ENCODE measurements around the gene CTNND1.

Gene CTNND1

GRCh38 chr11:57764021-57764420, 2.4 kb downstream of the CTNND1 start:
- no peak for DNase-seq (ENCODE audit: low read depth)

DNA sequence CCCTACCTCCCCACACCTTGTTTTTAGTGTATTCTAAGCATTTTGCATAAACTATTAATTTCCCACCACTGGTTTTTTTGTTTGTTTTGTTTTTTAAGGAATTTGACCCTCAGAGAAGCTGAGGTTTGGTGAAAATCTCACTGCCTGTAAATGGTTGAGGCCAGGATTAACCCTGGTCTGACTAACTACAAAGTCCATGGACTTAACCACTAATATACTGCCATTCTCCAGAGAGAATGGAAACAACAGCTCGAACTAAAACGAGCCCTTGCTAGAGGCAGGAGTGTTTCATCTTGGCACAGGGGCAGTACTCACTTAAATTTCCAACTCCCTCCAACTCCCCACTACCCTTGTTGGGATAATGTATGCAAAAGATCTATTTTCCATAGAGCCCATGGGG, 3.0 kb downstream of the CTNND1 start:
- no peak for DNase-seq (ENCODE audit: low read depth)

DNA sequence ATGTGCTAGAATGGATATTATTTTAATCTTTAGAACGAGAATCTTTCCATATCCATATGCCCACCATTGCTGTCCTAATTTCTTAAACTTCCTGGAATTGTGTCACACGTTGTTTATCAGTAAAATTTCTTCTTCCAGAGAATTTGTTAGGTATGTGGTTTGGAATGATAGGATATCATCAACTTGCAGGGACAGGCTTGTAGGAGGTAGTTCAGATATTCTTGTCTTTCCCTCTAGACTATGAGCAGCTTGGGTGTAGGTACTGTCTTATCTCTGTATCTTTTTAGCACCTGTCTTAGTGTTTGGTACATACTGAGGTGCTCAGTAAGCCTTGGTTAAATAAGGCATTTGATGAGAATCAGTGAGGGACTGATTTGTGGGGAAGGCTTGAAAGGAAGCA, 3.4 kb downstream of the CTNND1 start:
- no peak for DNase-seq (ENCODE audit: low read depth)

DNA sequence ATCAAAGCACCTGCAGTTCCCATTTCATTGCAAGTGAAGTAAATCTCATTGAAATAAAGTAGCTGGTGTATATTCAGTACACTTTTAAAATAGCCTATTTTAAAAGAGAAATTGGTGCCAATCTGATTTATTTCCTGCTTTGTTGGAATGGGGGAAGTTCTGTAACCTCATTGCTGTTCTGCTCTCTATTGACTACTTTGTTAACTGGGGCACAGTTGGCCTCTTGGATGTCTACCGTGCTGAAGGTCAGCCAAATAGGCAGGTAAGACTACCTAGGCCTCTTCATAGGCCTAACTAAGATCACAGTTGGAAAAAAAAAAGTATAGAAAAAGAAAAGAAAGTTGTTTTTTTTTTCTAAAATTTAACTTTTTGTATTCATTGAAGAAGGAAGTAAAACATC, 9.2 kb downstream of the CTNND1 start:
- no peak for DNase-seq (ENCODE audit: low read depth)

GRCh38 chr11:57771365-57771764, 9.8 kb downstream of the CTNND1 start:
- no peak for DNase-seq (ENCODE audit: low read depth)

DNA sequence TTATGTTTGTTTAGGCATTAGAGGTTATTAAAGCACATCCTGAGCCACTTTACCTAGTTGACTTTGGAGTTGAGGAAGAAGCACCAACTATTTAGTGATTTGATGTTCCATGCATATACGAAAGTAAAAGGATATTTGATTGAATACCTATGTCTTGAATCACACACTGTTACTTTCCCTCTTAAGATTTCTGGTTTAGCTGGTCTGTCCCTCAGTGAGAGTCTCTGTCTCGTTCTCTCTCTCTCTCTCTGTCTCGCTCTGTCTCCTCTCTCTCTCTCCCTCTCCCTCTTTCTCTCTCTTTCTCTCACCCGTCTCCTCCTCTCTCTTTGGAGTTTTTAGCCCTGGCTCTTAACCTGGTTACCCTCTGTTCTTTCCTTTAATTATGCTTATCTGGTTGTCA, 11.0 kb downstream of the CTNND1 start:
- no peak for DNase-seq (ENCODE audit: low read depth)

- DNase-seq (ENCODE audit: low read depth): no peak
Observed at GRCh38 chr11:57773026-57773598, 11.5 kb downstream of the CTNND1 start.

DNA sequence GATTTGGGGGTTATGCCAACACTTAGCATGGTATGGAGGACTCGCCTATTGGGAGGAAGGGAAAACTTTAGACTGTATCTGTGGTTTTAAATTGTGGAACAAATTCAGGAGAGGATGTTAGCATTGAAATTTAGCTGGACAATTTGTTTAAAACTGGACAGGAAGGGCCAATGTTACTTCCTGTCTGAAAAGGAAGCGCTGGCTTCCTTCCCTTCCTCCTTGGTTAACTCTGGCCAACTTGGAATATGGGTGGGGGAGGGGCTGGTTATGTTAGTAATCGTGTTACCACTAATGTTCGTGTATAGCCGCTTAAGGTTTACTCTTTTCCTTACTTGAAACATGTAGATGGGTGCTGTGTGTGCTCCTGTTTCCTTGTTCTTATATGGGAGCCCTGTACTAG, 13.9 kb downstream of the CTNND1 start:
- DNase-seq (ENCODE audit: low read depth): no peak

DNA sequence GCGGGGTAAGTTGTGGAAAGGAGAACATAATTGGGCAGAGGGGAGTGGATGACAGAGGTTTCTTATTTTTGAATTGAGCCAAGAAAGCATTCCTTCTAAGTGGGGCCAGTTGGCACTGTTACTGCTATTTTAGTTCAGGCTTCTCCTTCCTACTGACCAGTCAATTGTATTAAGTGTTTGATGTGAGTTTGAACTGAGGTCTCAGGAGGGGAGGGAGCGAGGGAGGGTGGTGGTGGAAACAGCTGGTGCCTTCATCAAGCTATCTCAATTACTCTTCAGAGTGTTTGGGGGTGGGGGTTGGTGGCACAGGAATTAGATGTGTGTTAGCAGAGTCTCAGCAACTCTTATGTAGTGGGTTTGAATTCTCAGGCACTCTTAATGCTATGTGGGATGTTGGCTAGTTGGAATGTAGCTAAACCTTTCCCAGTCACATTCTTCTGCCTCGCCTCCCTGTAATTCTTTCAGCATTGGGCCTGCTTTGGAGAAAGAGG, 14.5 kb downstream of the CTNND1 start:
- no peak for DNase-seq (ENCODE audit: low read depth)

DNA sequence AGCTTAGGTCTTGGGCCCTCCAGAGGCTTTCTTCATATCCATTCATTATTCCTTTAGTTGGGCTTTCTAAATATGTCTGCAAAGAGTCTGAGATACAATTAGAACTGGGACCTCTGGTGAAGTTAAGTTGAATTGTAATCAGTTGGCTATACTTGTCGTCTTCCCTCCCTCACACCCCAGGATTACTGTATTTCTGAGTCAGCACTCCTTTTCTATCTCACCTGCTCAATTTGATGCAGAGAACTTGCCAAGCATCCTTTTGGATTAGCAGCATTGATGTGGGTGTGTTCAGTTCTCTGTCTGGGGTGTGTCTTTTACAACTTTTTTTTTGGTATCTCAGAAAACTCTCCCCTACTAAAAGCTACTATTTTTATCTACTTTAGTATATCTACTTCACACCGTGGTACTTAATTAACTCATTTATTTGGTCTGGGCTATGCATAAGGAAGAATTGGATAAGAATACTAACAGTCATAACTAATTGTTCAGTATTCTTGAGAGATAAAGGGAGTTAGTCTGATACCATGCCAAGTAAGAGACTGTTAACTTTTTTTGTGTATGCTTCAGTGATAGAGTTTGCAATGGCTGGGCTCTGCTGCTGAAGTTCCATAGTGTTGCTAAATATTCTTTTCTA, 15.1 kb downstream of the CTNND1 start:
- no peak for DNase-seq (ENCODE audit: low read depth)

DNA sequence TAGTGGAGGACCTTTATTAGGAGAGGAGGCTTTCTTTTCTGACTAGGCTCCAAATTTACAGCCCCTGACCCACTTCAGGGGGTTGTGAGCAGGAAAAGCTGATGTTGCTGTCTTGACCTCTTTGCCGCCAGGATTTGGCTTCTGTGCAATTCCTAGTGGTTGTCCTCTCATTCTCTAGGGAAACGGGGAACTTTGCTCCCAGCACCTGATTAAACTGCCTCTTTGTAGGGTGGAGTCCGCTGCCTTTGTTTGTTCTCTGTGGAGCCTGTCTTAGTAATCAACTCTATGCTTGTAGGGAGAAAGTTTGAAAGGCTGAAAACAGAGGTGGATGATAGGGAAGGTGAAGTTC, 16.3 kb downstream of the CTNND1 start:
- no peak for DNase-seq (ENCODE audit: low read depth)

DNA sequence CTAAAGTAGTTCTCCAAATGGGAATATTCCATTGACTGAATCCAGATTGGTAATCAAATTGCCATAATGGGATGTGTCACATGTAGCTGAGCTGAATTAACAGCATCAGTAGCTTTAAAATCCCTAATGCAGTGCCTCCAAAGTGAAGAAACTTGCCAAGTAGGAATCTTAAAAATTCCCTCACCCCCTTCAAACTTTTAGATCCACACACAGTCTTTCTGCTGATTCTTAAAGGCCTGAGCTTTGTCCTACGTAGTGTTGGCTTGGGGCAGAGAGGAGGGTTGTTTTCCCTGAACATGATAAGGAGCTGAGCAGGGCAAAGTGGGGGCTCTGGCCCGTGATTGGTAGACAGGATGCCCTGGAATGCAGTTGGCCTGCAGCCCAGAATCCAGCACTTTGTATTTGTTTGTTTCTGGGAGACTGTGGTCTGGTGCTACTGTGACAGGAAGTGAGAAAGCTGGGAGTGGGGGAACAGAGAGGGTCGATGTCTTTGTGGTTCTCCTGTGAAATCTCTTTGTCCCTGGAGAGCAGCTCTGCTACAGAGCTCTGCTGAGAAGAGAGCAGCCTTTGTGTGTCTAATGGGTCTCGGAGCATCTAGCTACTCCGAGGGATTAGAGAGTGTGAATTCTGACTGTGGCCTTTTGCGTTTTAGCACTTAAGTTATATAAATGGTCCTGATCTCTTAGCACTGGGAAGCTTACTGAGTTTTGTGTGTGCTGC, 16.9 kb downstream of the CTNND1 start:
- no peak for DNase-seq (ENCODE audit: low read depth)

DNA sequence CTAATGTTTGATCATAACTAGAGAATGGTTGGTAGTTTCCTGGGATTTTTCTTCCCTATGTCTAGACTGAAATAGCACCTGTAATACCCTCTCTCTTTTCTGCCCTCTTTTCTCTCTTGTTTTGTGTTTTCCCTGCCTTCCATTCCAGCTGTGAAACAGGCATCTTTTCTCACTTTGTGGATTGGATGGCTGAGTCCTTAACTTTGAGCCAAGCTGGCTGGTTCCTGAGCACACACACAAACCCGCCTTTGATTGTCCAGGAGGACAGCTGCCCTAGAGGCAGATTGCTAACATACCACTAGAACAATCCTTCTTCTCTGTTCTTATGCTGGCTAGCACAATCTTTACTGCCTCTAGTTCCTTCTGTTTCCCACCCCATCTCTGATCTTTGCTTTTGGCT, 17.7 kb downstream of the CTNND1 start:
- DNase-seq (ENCODE audit: low read depth): no peak

- DNase-seq (ENCODE audit: low read depth): no peak
Observed at GRCh38 chr11:57781529-57781943, 19.9 kb downstream of the CTNND1 start.

GRCh38 chr11:57785072-57785471, 23.5 kb downstream of the CTNND1 start:
- DNase-seq (ENCODE audit: low read depth): no peak

- DNase-seq (ENCODE audit: low read depth): no peak
Observed at GRCh38 chr11:57786436-57786835, 24.8 kb downstream of the CTNND1 start.

GRCh38 chr11:57787006-57787604, 25.5 kb downstream of the CTNND1 start:
- no peak for DNase-seq (ENCODE audit: low read depth)

GRCh38 chr11:57787920-57788702, 26.5 kb downstream of the CTNND1 start:
- no peak for DNase-seq (ENCODE audit: low read depth)

DNA sequence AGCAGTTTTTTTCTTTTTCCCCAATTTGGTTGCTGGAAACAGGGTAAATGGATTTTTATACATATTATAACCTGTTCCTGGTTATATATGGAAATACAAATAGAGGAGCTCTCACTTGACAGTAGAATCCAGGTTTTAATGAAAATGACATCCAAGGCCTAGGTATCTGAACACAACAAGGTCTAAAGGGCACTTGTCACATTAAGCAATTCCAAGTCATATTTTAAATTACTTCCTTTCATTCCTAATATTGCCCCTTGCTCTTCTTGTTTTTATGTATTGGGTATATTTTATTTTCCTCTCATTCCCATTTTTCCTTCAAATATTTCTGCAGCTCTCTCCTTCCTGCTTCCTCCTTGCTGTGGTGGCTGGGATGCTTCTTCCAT, 27.1 kb downstream of the CTNND1 start:
- DNase-seq (ENCODE audit: low read depth): no peak

DNA sequence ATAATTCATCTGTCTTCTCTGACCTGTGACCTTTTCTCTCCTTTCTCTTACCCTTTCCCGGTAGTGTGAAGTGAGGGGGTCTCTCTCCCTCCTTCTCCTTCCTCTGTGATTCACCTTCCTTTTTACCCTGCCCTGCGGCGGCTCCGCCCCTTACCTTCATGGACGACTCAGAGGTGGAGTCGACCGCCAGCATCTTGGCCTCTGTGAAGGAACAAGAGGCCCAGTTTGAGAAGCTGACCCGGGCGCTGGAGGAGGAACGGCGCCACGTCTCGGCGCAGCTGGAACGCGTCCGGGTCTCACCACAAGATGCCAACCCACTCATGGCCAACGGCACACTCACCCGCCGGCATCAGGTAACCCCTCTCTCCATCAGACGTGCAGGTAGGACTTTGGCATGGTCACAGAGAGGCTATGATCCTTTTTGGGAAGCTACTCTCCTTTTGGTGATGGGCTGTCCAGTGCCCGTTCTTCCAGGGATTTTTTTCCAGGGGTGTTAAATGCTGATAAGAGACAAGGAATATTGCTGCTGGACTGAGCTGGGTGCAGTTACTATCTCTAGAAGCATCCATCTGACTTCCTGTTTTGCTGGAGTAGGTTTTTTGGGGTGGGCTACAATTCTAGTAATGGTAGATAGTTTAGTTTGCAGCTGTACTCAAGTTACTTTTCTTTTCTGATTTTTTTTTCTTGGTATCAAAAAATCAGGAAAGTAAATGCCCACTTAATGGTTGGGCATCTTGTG, 29.9 kb downstream of the CTNND1 start:
- DNase-seq (ENCODE audit: low read depth): no peak

DNA sequence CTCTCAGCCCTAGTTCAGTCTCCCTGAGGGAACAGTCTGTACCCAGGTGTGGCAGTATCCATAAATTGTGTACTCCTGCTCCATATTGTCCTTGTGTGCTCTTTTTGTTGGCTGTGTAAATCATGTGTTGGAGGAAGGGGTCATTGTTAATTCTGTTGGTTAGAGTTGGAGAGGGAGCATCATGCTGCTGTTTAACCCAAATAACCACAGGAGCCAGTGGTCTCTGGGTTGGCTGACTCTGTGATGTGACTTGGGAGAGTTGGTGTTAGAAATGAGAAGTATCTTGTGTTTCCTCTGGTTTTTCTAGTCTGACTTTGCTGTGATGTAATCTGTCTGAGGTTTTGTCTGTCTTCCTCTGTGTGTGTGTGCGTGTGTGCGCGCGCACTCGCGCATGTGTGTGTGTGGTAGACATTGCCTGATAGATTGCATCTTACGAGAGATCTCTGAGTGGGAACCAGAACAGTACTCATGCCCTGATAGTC, 30.5 kb downstream of the CTNND1 start:
- DNase-seq (ENCODE audit: low read depth): peak; percentile 81

Measured in T follicular helper cell (primary cell).